Activated CD8-positive, alpha-beta memory T cell treated with anti-CD3 and anti-CD28 coated beads for 36 hours (primary cell): ENCODE measurements around the gene SIGLEC11. TPM values are rescaled to one million over a fixed set of nuclear protein-coding genes. Genes with fewer than 3 reads are reported as not detected.

Experiments used
- CTCF ChIA-PET: fragments of 350-600 bp; sonication (Branson Sonifier 250); formaldehyde crosslinking; loops from one replicate; lab custom pipeline; 2021; ENCODE audit warnings: antibody characterized with exemption; lab: Charles Lee
- POLR2A ChIA-PET: fragments of 350-600 bp; sonication (Branson Sonifier 250); formaldehyde crosslinking; loops from one replicate; lab custom pipeline; 2021; ENCODE audit warnings: antibody characterized with exemption; lab: Charles Lee
- total RNA-seq, 2 experiments: library from RNA; stranded (reverse); gene quantifications; one replicate each; pipeline ENCODE4 v1.2.3, GENCODE V29; 2021

Gene SIGLEC11
- total RNA-seq, 2 experiments from 2014 or later, result not detected

- CTCF ChIA-PET, result interaction anchor here (0.7 to 2.1 kb wide), 4 partner anchors 9 to 1478 kb away, joined by 3 to 5 read pairs (median 3); partner anchors contain the start of genes ATF5 and NUP62
- POLR2A ChIA-PET, result no interaction called here
Observed at GRCh38 chr19:49918089-49918488, 42.9 kb downstream of the SIGLEC11 start.

- ChIA-PET POLR2A (no interaction called here), CTCF (interaction anchor here (0.6 to 2.1 kb wide), 4 partner anchors 12 to 1477 kb away, joined by 3 to 5 read pairs (median 4); partner anchors contain the start of genes ATF5 and NUP62)
Observed at GRCh38 chr19:49916839-49917733, 43.9 kb downstream of the SIGLEC11 start.

DNA sequence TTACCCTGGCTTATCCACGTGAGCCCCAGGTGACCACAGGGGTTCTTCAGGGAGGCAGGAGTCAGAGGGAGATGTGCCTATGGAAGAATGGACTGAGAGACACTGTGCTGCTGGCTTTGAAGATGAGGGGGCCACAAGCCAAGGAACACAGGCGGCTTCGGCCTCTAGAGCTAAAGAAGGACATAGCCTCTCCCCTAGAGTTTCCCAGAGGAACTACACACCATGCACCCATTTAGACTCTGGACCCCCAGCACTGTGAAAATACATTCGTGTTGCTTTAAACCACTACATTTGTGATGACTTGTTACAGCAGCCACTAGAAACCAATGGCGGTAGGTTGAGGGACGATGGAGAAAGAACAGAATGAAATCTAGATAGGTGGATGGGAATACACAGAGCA lies 45.7 kb downstream of the SIGLEC11 start:
- ChIA-PET POLR2A (no interaction called here), CTCF (interaction anchor here (1.0 to 2.6 kb wide), 2 partner anchors 14 to 23 kb away, joined by 4 to 13 read pairs; partner anchors contain the start of genes ATF5 and NUP62)

DNA sequence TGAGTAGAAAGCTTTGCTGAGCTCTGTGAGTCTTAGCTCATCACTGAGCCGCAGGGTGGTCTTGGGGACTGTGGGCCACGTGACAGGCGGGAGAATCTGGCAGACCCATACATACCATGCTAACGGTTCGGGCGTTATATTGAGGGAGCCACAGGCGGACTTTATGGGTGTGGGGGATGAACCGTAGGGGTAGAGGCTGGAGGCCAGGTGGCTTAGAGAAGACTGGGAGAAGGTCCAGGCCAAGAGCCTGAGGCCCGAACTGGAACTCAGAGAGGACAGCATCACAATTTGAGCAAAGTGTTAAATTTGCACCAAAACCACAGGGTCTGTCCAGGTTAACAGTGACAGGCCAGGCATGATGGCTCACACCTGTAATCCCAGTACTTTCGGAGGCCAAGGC lies 47.3 kb downstream of the SIGLEC11 start:
- ChIA-PET POLR2A (no interaction called here), CTCF (interaction anchor here (1.0 to 2.6 kb wide), 3 partner anchors 9 to 15 kb away, joined by 3 to 13 read pairs (median 3); partner anchors contain the start of genes ATF5 and NUP62)

GRCh38 chr19:49912965-49913685 lies 47.8 kb downstream of the SIGLEC11 start:
- ChIA-PET POLR2A (interaction anchor here (0.8 kb wide), 1 partner anchor 26 kb away, joined by 3 read pairs; no protein-coding TSS in a partner anchor), CTCF (interaction anchor here (1.4 to 2.6 kb wide), 2 partner anchors 10 to 16 kb away, joined by 3 to 13 read pairs; partner anchors contain the start of genes ATF5 and NUP62)

GRCh38 chr19:49911381-49912145 lies 49.4 kb downstream of the SIGLEC11 start:
- CTCF ChIA-PET, result interaction anchor here (0.7 to 3.5 kb wide), 6 partner anchors 9 to 224 kb away, joined by 3 to 11 read pairs (median 6); no protein-coding TSS in a partner anchor
- POLR2A ChIA-PET, result interaction anchor here (0.6 to 1.4 kb wide), 7 partner anchors 9 to 611 kb away, joined by 3 to 13 read pairs (median 7); partner anchors contain the start of genes ATF5, IL4I1 and NUP62

- CTCF ChIA-PET, result interaction anchor here (0.9 to 3.5 kb wide), 3 partner anchors 10 to 27 kb away, joined by 3 to 11 read pairs (median 3); no protein-coding TSS in a partner anchor
Observed at GRCh38 chr19:49910179-49910578, 50.8 kb downstream of the SIGLEC11 start.

GRCh38 chr19:49908480-49909420 lies 52.2 kb downstream of the SIGLEC11 start:
- CTCF ChIA-PET, result interaction anchor here (3.5 kb wide), 1 partner anchor 14 kb away, joined by 11 read pairs; no protein-coding TSS in a partner anchor
- POLR2A ChIA-PET, result interaction anchor here (1.2 kb wide), 1 partner anchor 11 kb away, joined by 4 read pairs; no protein-coding TSS in a partner anchor

More at GRCh38 chr19:49910179-49910578, 50.8 kb downstream of the SIGLEC11 start:
- POLR2A ChIA-PET, result no interaction called here

DNA sequence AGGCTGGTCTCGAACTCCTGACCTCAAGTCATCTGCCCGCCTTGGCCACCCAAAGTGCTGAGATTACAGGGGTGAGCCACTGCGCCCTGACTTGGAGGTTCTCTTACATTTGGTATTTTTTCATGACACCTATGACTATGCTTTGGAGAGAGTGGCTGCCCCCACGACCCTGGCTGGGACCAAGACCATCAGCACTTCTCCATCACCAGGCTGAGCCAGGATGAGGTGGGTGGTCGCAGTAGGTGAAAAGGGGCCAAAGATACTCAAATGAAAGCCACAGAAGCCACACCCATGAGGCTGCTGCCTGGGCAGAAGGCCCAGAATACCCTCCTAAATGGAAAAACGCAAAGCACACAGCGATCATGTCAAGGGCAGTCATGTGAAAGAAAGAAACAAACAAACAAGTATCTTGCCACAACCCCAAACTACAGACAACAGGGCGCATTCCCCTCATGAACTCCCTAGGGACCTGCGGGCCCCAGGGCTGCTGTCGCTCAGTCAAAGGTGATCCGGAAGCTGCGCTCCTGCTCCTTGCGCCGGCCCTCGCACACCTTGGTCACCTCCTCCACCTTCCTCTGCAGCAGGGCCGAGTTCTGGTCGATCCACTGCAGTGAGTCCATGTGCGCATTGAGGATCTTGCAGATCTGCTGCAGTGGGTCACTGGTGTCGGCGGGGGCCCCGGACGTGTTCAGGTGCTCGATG lies 53.1 kb downstream of the SIGLEC11 start:
- CTCF ChIA-PET, result no interaction called here
- POLR2A ChIA-PET, result interaction anchor here (1.2 kb wide), 1 partner anchor 10 kb away, joined by 4 read pairs; no protein-coding TSS in a partner anchor

DNA sequence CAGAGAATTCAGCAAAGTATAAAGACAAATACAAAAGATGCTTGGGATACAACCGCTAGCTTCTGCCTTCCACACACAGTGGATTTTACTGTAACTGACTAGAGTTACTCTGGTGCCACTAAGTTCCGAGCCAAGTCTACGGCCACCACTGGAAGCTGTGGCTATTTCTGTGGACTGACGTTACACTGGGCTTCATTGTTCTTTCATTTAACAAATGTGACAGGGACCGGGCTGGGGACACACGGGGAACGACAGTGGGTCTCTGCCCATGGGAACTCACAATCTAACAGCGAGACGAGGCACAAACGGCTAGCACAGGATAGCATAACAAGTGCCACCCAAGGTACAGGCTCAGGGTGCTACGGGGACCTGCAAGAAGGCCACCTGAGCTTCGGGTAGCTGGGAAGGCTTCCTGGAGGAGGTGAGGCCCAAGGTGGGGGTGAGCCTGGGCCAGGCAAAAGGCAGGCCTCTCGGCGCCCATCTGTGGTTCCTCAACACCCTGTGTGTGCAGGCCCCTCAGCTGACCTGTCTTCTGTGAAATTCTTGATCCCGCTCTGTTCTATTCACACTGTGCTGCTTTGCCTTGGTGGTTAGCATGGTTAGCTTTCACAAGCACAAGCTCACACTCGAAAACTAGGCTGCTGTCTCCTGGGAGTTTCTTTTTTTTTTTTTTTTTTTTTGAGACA lies 54.0 kb downstream of the SIGLEC11 start:
- CTCF ChIA-PET, result no interaction called here
- POLR2A ChIA-PET, result interaction anchor here (1.1 kb wide), 1 partner anchor 12 kb away, joined by 3 read pairs; no protein-coding TSS in a partner anchor

- POLR2A ChIA-PET, result no interaction called here
- CTCF ChIA-PET, result no interaction called here
Observed at GRCh38 chr19:49904136-49904535, 56.8 kb downstream of the SIGLEC11 start.

Other genes with a start within 250 kb of the SIGLEC11 start
- under 1 TPM; 0.34 to 0.70 TPM for gene TSKS, start 197.9 kb downstream of the SIGLEC11 start, total RNA-seq
- gene AP2A1, start 194.2 kb downstream of the SIGLEC11 start, total RNA-seq, result 10 to 100 TPM; 90.3 to 91.8 TPM
- 10 to 100 TPM; 32.6 to 33.4 TPM for gene FUZ, start 147.9 kb downstream of the SIGLEC11 start, total RNA-seq
- 10 to 100 TPM; 44.8 to 48.2 TPM for gene MED25, start 142.9 kb downstream of the SIGLEC11 start, total RNA-seq
- gene PTOV1, start 110.0 kb downstream of the SIGLEC11 start, total RNA-seq, result 10 to 100 TPM; 90.2 to 90.9 TPM
- 10 to 100 TPM; 86.7 to 93.1 TPM for gene PNKP, start 93.6 kb downstream of the SIGLEC11 start, total RNA-seq
- gene AKT1S1, start 83.8 kb downstream of the SIGLEC11 start, total RNA-seq, result 10 to 100 TPM; 31.7 TPM
- gene TBC1D17, start 83.5 kb downstream of the SIGLEC11 start, total RNA-seq, result 10 to 100 TPM; 26.3 to 27.4 TPM
- 10 to 100 TPM; 28.9 to 30.8 TPM for gene IL4I1, start 64.3 kb downstream of the SIGLEC11 start, total RNA-seq
- gene ATF5, start 32.0 kb downstream of the SIGLEC11 start, total RNA-seq, result 10 to 100 TPM; 34.2 to 38.1 TPM
- gene NUP62, start 31.7 kb downstream of the SIGLEC11 start, total RNA-seq, result 100 to 1,000 TPM; 206 to 216 TPM
- 10 to 100 TPM; 53.4 to 54.9 TPM for gene VRK3, start 64.2 kb upstream of the SIGLEC11 start, total RNA-seq
- 1 to 10 TPM; 8.8 to 9.2 TPM for gene ZNF473, start 64.8 kb upstream of the SIGLEC11 start, total RNA-seq
- gene IZUMO2, start 202.1 kb upstream of the SIGLEC11 start, total RNA-seq, result not detected
- not detected for gene MYH14, start 242.4 kb upstream of the SIGLEC11 start, total RNA-seq